Natural killer cell (primary cell): ENCODE measurements around the gene TENM4. TPM values are rescaled to one million over a fixed set of nuclear protein-coding genes. Genes with fewer than 3 reads are reported as not detected.

Experiments used
- ATAC-seq, 3 donors: fragments of 150-1000 bp in 2 of 3; fragments of 200-7000 bp in 1 of 3; cut with Tn5 transposase; 1 replicate in 1 of 3; 2 replicates in 2 of 3; pipeline ENCODE4 v1.10.0; 2021; ENCODE audit warnings: mild to moderate bottlenecking in 2 of 3, moderate library complexity in 2 of 3
- DNase-seq, 2 donors: peaks; one replicate each; pipeline versions ENCODE4 v3.0.0 to v3.0.0-alpha.2; 2013 to 2021; ENCODE audit warnings: mixed read lengths in 1 of 2
- H3K27ac ChIP-seq: one replicate; pipeline ENCODE4 v1.5.1; 2013; ENCODE audit warnings: mild to moderate bottlenecking, low read length
- H3K27me3 ChIP-seq: one replicate; pipeline ENCODE4 v1.6.1; 2013; ENCODE audit warnings: low read length; ENCODE audit not compliant: control insufficient read depth, insufficient read depth
- H3K36me3 ChIP-seq: one replicate; pipeline ENCODE4 v1.6.1; 2013; ENCODE audit warnings: low read length; ENCODE audit not compliant: control insufficient read depth, insufficient read depth
- H3K4me1 ChIP-seq: one replicate; pipeline ENCODE4 v1.6.1; 2013; ENCODE audit warnings: low read length; ENCODE audit not compliant: control insufficient read depth, insufficient read depth
- H3K4me3 ChIP-seq: one replicate; pipeline ENCODE4 v1.5.1; 2013; ENCODE audit warnings: low read length
- H3K9me3 ChIP-seq: one replicate; pipeline ENCODE4 v1.6.1; 2013; ENCODE audit warnings: low read length; ENCODE audit not compliant: control insufficient read depth, insufficient read depth
- H3K27ac Mint-ChIP-seq, 2 donors: one replicate each; pipeline ENCODE4 v1.8.0; 2022; ENCODE audit warnings: mild to moderate bottlenecking in 2 of 2, mixed read lengths in 2 of 2, moderate library complexity in 1 of 2
- H3K27me3 Mint-ChIP-seq, 2 donors: one replicate each; pipeline ENCODE4 v1.8.0; 2022; ENCODE audit warnings: low read depth in 2 of 2, mixed read lengths in 2 of 2
- H3K36me3 Mint-ChIP-seq: one replicate; pipeline ENCODE4 v1.8.0; 2022; ENCODE audit warnings: mixed read lengths
- H3K4me1 Mint-ChIP-seq, 2 donors: one replicate each; pipeline ENCODE4 v1.8.0; 2022; ENCODE audit warnings: mixed read lengths in 2 of 2
- H3K4me3 Mint-ChIP-seq: one replicate; pipeline ENCODE4 v1.8.0; 2022; ENCODE audit warnings: mild to moderate bottlenecking, moderate library complexity, mixed read lengths
- H3K9me3 Mint-ChIP-seq, 2 donors: one replicate each; pipeline ENCODE4 v1.8.0; 2022; ENCODE audit warnings: mixed read lengths in 2 of 2
- CTCF ChIP-seq: fragments of 200-600 bp; IDR thresholded peaks from one replicate; pipeline ENCODE4 v1.8.0; 2022; ENCODE audit warnings: antibody characterized with exemption
- WGBS: methylation state at CpG from one replicate; pipeline ENCODE4 v1.1.7; 2013; ENCODE audit warnings: missing lambda C conversion rate; ENCODE audit not compliant: insufficient coverage; 5-methylcytosine and 5-hydroxymethylcytosine counted together
- intact Hi-C: fragments of 100-400 bp; cut with micrococcal nuclease; formaldehyde crosslinking; loops from one replicate; pipeline ENCODE4 v1.14.2; 2022
- total RNA-seq, 4 donors: library from RNA; stranded (reverse); fragments of 120-200 nt in 1 of 4; gene quantifications; one replicate each; pipeline versions ENCODE4 v1.2.3 to v1.2.4, GENCODE V29; 2013 to 2022

TENM4 gene
- total RNA-seq, 3 donors from 2014 or later (not counting 1 experiment from before 2014, with no cell fraction given) = 0.63 to 0.75 TPM; not detected in 1

GRCh38 chr11:79458709-79459108 lies 17.9 kb upstream of the TENM4 start:
- no peak for ATAC-seq
- Histone ChIP-seq H3K27ac (no peak overlapping the region), H3K9me3 (no peaks in the 10 kb centered on the region), H3K4me1 (no peaks in the 10 kb centered on the region), H3K36me3 (no peaks in the 10 kb centered on the region), H3K27me3 (no peaks in the 10 kb centered on the region), H3K4me3 (no peak overlapping the region)
- intact Hi-C loops = no loop called here
- Mint-ChIP-seq H3K4me3 (no peak overlapping the region), H3K27ac (no peak overlapping the region), H3K9me3 (peaks cover 0 to 3% of the 10 kb centered on the region in 2 donors), H3K4me1 (no peaks in the 10 kb centered on the region), H3K36me3 (no peaks in the 10 kb centered on the region), H3K27me3 (peaks cover 0 to 4% of the 10 kb centered on the region in 2 donors)
- 45% methylated on average over 5 of the region's 5 CpGs for WGBS
- no peak for DNase-seq
- no peak for TF ChIP-seq CTCF

GRCh38 chr11:79456501-79456900 lies 15.7 kb upstream of the TENM4 start:
- Histone ChIP-seq H3K27me3 (no peaks in the 10 kb centered on the region), H3K9me3 (no peaks in the 10 kb centered on the region), H3K36me3 (no peaks in the 10 kb centered on the region), H3K4me1 (no peaks in the 10 kb centered on the region), H3K27ac (no peak overlapping the region), H3K4me3 (no peak overlapping the region)
- H3K9me3 Mint-ChIP-seq = peaks cover 0 to 3% of the 10 kb centered on the region in 2 donors
- H3K27ac Mint-ChIP-seq = no peak overlapping the region
- ATAC-seq (no peak), DNase-seq (no peak)
- no peaks in the 10 kb centered on the region for H3K36me3 Mint-ChIP-seq
- no peaks in the 10 kb centered on the region for H3K4me1 Mint-ChIP-seq
- H3K4me3 Mint-ChIP-seq = no peak overlapping the region
- H3K27me3 Mint-ChIP-seq = peaks cover 3 to 4% of the 10 kb centered on the region in 2 donors
- TF ChIP-seq CTCF = no peak
- whole genome bisulfite sequencing = 27% methylated on average over 4 of the region's 4 CpGs
- intact Hi-C loops = no loop called here

GRCh38 chr11:79453617-79454016 lies 12.8 kb upstream of the TENM4 start:
- no peaks in the 10 kb centered on the region for H3K4me1 Mint-ChIP-seq
- Histone ChIP-seq H3K4me1 (no peaks in the 10 kb centered on the region), H3K9me3 (no peaks in the 10 kb centered on the region), H3K36me3 (no peaks in the 10 kb centered on the region), H3K27ac (no peak overlapping the region), H3K27me3 (no peaks in the 10 kb centered on the region), H3K4me3 (no peak overlapping the region)
- intact Hi-C loops = no loop called here
- H3K4me3 Mint-ChIP-seq = no peak overlapping the region
- DNase-seq (no peak), ATAC-seq (no peak)
- H3K36me3 Mint-ChIP-seq = no peaks in the 10 kb centered on the region
- peaks cover under 1 to 5% of the 10 kb centered on the region in 2 donors for H3K9me3 Mint-ChIP-seq
- TF ChIP-seq CTCF = no peak
- peaks cover 4 to 7% of the 10 kb centered on the region in 2 donors for H3K27me3 Mint-ChIP-seq
- H3K27ac Mint-ChIP-seq = no peak overlapping the region

- H3K36me3 ChIP-seq = no peaks in the 10 kb centered on the region
- no peaks in the 10 kb centered on the region for H3K9me3 ChIP-seq
- peaks cover 0 to 7% of the 10 kb centered on the region in 2 donors for H3K27me3 Mint-ChIP-seq
- H3K4me3 ChIP-seq = no peak overlapping the region
- H3K4me3 Mint-ChIP-seq = no peak overlapping the region
- intact Hi-C loops = no loop called here
- H3K4me1 Mint-ChIP-seq = no peaks in the 10 kb centered on the region
- ATAC-seq (no peak), DNase-seq (no peak)
- H3K27me3 ChIP-seq = no peaks in the 10 kb centered on the region
- WGBS = 64% methylated on average over 4 of the region's 5 CpGs
- no peak for TF ChIP-seq CTCF
- H3K9me3 Mint-ChIP-seq = peaks cover 2 to 4% of the 10 kb centered on the region in 2 donors
- H3K27ac ChIP-seq = no peak overlapping the region
- no peaks in the 10 kb centered on the region for H3K4me1 ChIP-seq
- H3K36me3 Mint-ChIP-seq = no peaks in the 10 kb centered on the region
- H3K27ac Mint-ChIP-seq = no peak overlapping the region
Measured at GRCh38 chr11:79449040-79449439, 8.2 kb upstream of the TENM4 start.
